ENCODE results near the gene RAB35. TPM values are rescaled to one million over a fixed set of nuclear protein-coding genes. Genes with fewer than 3 reads are reported as not detected.

Gene RAB35
- polyA plus RNA-seq, 2 of the 4 experiments (the other 2 are of a cell fraction) = 44.0 to 67.6 TPM

DNA sequence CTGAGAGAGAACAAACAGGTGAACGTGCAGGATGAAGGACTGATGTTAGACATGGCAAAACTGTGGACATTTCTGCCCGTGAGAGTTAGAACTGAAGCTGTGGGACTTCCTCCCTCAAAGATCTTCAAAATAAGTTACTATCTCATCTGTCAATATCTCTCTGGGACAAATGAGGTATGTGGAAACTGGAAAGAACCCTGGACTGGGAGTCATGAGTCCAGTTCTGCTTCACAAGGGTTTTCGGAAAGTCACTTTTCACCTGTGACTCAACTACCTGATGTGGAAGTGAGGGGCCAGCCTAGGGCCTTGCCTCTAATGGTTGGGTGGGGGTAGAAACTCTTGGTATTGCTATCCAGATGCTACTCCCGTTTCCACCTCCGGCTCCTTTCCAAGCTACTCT, 47.3 kb downstream of the RAB35 start:
- FAIRE-seq (no peak), DNase-seq (ENCODE audit: low read depth in 1 of 2, low spot score in 1 of 2) (no peak), ATAC-seq (no peak)
- H3K27ac ChIP-seq = no peak overlapping the region
- TF ChIP-seq, protein P1, sequence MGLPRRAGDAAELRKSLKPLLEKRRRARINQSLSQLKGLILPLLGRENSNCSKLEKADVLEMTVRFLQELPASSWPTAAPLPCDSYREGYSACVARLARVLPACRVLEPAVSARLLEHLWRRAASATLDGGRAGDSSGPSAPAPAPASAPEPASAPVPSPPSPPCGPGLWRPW (IDR thresholded peaks at IDR 0.05) = no peak
- TF ChIP-seq, protein P2, sequence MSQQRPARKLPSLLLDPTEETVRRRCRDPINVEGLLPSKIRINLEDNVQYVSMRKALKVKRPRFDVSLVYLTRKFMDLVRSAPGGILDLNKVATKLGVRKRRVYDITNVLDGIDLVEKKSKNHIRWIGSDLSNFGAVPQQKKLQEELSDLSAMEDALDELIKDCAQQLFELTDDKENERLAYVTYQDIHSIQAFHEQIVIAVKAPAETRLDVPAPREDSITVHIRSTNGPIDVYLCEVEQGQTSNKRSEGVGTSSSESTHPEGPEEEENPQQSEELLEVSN (IDR thresholded peaks at IDR 0.05; ENCODE audit: borderline replicate concordance, low read depth) = no peak
- TF ChIP-seq, protein P3, sequence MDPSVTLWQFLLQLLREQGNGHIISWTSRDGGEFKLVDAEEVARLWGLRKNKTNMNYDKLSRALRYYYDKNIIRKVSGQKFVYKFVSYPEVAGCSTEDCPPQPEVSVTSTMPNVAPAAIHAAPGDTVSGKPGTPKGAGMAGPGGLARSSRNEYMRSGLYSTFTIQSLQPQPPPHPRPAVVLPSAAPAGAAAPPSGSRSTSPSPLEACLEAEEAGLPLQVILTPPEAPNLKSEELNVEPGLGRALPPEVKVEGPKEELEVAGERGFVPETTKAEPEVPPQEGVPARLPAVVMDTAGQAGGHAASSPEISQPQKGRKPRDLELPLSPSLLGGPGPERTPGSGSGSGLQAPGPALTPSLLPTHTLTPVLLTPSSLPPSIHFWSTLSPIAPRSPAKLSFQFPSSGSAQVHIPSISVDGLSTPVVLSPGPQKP (IDR thresholded peaks at IDR 0.05; ENCODE audit: low read depth, low read length) = no peak
- TF ChIP-seq POLR2AphosphoS2 (conservative IDR thresholded peaks at IDR 0.05; ENCODE audit: low read length) = no peak
- TF ChIP-seq CBX8 (IDR thresholded peaks at IDR 0.05) = no peak
- TF ChIP-seq SMC3 (IDR thresholded peaks at IDR 0.05) = no peak
- ChIA-PET POLR2A (no interaction called here), CTCF (interaction anchor here (1.0 to 1.3 kb wide), 2 partner anchors 9 to 11 kb away, joined by 3 to 4 read pairs; no protein-coding TSS in a partner anchor)
- no peak overlapping the region for H3K4me2 ChIP-seq
- 63% methylated on average over 5 of the region's 5 CpGs for WGBS (ENCODE audit: missing lambda C conversion rate)
- H3K4me1 ChIP-seq = no peaks in the 10 kb centered on the region
- no peaks in the 10 kb centered on the region for H3K9me3 ChIP-seq
- no peak overlapping the region for H3K4me3 ChIP-seq

DNA sequence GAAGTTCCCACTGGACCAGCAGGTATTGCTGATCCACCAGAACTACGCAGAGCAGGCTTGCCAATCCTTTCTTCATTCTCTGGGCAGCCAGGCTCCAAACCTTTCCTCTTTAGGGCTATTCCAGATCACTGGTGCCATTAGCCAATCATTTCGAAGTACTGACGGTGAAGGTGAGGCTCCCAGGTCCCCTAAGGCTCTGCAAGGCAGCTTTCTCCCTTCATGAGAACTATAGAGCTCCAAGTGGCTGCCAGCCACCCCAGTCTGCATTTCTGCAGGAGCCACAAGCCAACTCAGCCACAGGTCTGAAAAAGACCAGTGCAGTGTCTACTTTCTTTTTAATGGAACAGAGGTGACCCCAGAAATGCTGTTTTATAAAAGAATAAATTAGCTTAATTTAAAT, 48.7 kb downstream of the RAB35 start:
- no peak for FAIRE-seq
- peaks cover 4% of the 10 kb centered on the region; the same call in 1 of the 3 replicates for H3K4me1 ChIP-seq
- POLR2A ChIA-PET = no interaction called here

DNA sequence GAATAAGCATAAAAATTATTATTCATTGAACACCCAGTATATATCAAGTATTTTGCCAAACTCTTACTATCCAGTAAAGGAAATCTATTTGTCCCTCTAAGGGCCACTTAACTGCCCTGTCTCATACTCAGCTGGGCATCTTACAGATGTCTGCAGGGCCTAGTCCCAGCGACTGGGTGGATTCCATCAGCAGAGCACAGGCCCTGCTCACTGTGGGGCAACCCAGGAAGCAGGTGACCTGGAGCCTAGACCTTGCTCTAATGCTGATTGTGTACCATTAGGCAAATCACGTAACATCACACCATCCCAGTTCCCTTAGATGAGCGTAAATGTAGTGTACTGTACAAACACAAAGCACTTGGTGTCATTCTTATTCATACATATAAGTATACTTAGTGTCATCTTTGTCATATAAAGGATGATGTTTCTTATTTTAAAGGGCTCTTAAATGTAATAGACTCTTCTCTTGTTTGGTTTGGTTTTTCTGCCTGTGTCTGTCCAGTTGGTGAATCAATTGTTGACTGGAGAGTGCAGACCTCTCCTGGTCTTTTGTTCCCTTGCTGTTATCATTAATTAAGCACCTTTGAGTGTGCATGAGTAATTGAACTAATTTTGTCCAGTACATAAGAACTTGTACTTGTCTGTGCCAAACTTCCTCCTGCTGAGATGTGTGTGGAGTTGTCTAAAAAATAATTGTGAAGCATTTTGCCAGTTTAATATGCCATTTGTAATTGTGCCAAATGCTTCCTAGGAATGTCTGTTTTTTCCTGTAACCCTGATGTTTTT, 49.3 kb downstream of the RAB35 start:
- no peak for DNase-seq (ENCODE audit: low read depth in 1 of 2, low spot score in 1 of 2)
- ChIA-PET POLR2A (no interaction called here), CTCF (interaction anchor here (1.2 kb wide), 1 partner anchor 60 kb away, joined by 3 read pairs; no protein-coding TSS in a partner anchor)
- no peak overlapping the region for H3K4me3 ChIP-seq
- H3K4me2 ChIP-seq = no peak overlapping the region
- H3K9me3 ChIP-seq = no peaks in the 10 kb centered on the region
- WGBS (ENCODE audit: missing lambda C conversion rate) = 71% methylated on average over 3 of the region's 3 CpGs
- ATAC-seq = no peak
- no peak for FAIRE-seq
- no peak overlapping the region for H3K27ac ChIP-seq
- peaks cover 4% of the 10 kb centered on the region; the same call in 1 of the 3 replicates for H3K4me1 ChIP-seq
- TF ChIP-seq ZC3H11A (IDR thresholded peaks at IDR 0.05) = no peak
- TF ChIP-seq, protein P4, sequence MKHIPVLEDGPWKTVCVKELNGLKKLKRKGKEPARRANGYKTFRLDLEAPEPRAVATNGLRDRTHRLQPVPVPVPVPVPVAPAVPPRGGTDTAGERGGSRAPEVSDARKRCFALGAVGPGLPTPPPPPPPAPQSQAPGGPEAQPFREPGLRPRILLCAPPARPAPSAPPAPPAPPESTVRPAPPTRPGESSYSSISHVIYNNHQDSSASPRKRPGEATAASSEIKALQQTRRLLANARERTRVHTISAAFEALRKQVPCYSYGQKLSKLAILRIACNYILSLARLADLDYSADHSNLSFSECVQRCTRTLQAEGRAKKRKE (CRISPR knock-in tag; IDR thresholded peaks at IDR 0.05; ENCODE audit: low read depth) = no peak
- TF ChIP-seq, protein P5, sequence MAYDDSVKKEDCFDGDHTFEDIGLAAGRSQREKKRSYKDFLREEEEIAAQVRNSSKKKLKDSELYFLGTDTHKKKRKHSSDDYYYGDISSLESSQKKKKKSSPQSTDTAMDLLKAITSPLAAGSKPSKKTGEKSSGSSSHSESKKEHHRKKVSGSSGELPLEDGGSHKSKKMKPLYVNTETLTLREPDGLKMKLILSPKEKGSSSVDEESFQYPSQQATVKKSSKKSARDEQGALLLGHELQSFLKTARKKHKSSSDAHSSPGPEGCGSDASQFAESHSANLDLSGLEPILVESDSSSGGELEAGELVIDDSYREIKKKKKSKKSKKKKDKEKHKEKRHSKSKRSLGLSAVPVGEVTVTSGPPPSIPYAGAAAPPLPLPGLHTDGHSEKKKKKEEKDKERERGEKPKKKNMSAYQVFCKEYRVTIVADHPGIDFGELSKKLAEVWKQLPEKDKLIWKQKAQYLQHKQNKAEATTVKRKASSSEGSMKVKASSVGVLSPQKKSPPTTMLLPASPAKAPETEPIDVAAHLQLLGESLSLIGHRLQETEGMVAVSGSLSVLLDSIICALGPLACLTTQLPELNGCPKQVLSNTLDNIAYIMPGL (CRISPR knock-in tag; IDR thresholded peaks at IDR 0.05; ENCODE audit: borderline replicate concordance) = no peak
- TF ChIP-seq CBX2 (IDR thresholded peaks at IDR 0.05; ENCODE audit: borderline replicate concordance, low read depth) = no peak
- TF ChIP-seq HOXA7 (CRISPR knock-in tag; IDR thresholded peaks at IDR 0.05) = no peak
- TF ChIP-seq FOSB (CRISPR knock-in tag; IDR thresholded peaks at IDR 0.05) = no peak
- no peak for TF ChIP-seq ZFP36 (IDR thresholded peaks at IDR 0.05; ENCODE audit: borderline replicate concordance, partially characterized antibody)
- TF ChIP-seq, protein P2 (IDR thresholded peaks at IDR 0.05; ENCODE audit: borderline replicate concordance, low read depth) = no peak
- TF ChIP-seq ZNF302 (CRISPR knock-in tag; IDR thresholded peaks at IDR 0.05) = no peak
- no peak for TF ChIP-seq RNF2 (IDR thresholded peaks at IDR 0.05; ENCODE audit: borderline replicate concordance, low read depth)
- no peak for TF ChIP-seq HOXB5 (CRISPR knock-in tag; IDR thresholded peaks at IDR 0.05)
- TF ChIP-seq FOSL2 (IDR thresholded peaks at IDR 0.05) = no peak
- TF ChIP-seq FOSL2 (CRISPR knock-in tag; IDR thresholded peaks at IDR 0.05) = no peak

More for the DNA sequence above, 48.7 kb downstream of the RAB35 start:
- TF ChIP-seq FOSL2 (IDR thresholded peaks at IDR 0.05) = no peak
- no peak for TF ChIP-seq FOSL2 (CRISPR knock-in tag; IDR thresholded peaks at IDR 0.05)
- TF ChIP-seq ZFP36 (IDR thresholded peaks at IDR 0.05; ENCODE audit: borderline replicate concordance, partially characterized antibody) = no peak
- no peak for TF ChIP-seq ESRRA (IDR thresholded peaks at IDR 0.05; ENCODE audit: borderline replicate concordance, low read length)
- TF ChIP-seq, protein P5 (CRISPR knock-in tag; IDR thresholded peaks at IDR 0.05; ENCODE audit: borderline replicate concordance) = no peak
- no peak for TF ChIP-seq HDAC2 (IDR thresholded peaks at IDR 0.05)
- TF ChIP-seq, protein P6, sequence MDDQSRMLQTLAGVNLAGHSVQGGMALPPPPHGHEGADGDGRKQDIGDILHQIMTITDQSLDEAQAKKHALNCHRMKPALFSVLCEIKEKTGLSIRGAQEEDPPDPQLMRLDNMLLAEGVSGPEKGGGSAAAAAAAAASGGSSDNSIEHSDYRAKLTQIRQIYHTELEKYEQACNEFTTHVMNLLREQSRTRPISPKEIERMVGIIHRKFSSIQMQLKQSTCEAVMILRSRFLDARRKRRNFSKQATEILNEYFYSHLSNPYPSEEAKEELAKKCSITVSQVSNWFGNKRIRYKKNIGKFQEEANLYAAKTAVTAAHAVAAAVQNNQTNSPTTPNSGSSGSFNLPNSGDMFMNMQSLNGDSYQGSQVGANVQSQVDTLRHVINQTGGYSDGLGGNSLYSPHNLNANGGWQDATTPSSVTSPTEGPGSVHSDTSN (IDR thresholded peaks at IDR 0.05) = no peak
- ATAC-seq (no peak), DNase-seq (ENCODE audit: low read depth in 1 of 2, low spot score in 1 of 2) (no peak)
- 78% methylated on average over 3 of the region's 3 CpGs for WGBS (ENCODE audit: missing lambda C conversion rate)
- H3K27ac ChIP-seq = no peak overlapping the region
- H3K4me3 ChIP-seq = no peak overlapping the region
- CTCF ChIA-PET = interaction anchor here (1.2 to 1.3 kb wide), 2 partner anchors 11 to 60 kb away, joined by 3 to 4 read pairs; no protein-coding TSS in a partner anchor
- H3K4me2 ChIP-seq = no peak overlapping the region
- no peaks in the 10 kb centered on the region for H3K9me3 ChIP-seq

Data from A549 (cell line).